ENCODE results near the gene SPON1. TPM values are rescaled to one million over a fixed set of nuclear protein-coding genes. Genes with fewer than 3 reads are reported as not detected.
"Not testable (repeated sequence)": the region's sequence is repeated elsewhere in the genome, so short reads cannot be mapped to it uniquely, and the experiment has no call there.

SPON1 gene
- total RNA-seq, 2 donors from 2014 or later, result 4.8 to 7.3 TPM

DNA sequence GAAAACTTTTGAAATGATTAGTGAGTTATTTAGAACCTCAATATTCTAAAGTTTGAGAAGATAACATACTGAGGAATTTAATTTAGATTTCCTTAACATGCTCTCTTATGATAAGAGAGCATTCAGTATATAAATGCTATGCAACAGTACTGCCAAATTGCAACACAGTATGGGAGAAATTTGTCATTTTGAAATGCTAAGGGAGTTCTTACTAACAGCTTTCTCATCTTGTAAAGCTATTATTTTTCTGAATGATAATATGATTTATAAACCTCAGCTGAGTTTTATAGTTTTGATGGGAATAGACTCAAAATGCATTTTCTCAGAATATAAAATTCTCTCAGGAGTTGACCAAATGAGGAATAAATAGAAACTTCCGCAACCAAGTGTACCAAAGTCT is 108.4 kb downstream of the SPON1 start:
- no peaks in the 10 kb centered on the region for H3K36me3 Mint-ChIP-seq (ENCODE audit: low read depth)

DNA sequence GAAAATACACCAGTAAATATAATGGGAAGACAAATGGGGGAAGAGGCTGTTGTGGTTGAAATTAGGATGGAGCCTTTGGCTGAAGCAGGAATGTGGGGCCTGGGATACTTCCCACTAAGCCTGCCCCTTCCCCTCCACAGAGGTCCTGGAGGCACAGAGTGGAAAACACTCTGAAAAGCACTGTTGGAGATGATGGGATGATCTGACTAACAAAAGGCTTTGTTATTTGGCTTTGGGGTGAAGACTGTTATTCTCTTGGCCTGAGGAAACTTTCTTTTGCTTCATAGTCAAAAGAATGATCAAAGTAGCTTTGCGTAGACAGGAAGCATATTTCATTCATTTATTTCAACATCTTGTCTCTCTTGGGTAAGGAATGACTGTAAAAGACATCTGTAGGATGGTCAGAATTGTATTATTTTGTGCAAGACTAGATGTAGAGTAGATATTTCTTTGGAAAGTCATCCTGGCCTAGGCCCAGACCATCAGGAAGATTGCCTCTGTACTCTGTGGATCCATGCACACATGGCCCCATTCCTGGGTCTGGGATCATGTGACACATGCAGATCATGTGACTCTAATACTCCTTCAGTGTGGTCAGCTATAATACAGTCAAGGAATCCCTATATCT is 111.4 kb downstream of the SPON1 start:
- Mint-ChIP-seq H3K36me3 (ENCODE audit: low read depth) (peaks cover 2% of the 10 kb centered on the region), H3K4me3 (peak overlapping the region; percentile 7), H3K27ac (peak overlapping the region; percentile 91), H3K4me1 (peaks cover 33% of the 10 kb centered on the region), H3K27me3 (no peaks in the 10 kb centered on the region)
- no peak for DNase-seq
- ATAC-seq, result no peak
- no peaks in the 10 kb centered on the region for H3K9me3 ChIP-seq (ENCODE audit: control insufficient read depth, low read length, poor library complexity, severe bottlenecking)

More for the DNA sequence above, 108.4 kb downstream of the SPON1 start:
- DNase-seq, result no peak
- no peak for ATAC-seq
- no peaks in the 10 kb centered on the region for H3K9me3 ChIP-seq (ENCODE audit: control insufficient read depth, low read length, poor library complexity, severe bottlenecking)
- Mint-ChIP-seq H3K4me1 (peaks cover 17% of the 10 kb centered on the region), H3K4me3 (no peak overlapping the region), H3K27me3 (no peaks in the 10 kb centered on the region), H3K27ac (no peak overlapping the region)

DNA sequence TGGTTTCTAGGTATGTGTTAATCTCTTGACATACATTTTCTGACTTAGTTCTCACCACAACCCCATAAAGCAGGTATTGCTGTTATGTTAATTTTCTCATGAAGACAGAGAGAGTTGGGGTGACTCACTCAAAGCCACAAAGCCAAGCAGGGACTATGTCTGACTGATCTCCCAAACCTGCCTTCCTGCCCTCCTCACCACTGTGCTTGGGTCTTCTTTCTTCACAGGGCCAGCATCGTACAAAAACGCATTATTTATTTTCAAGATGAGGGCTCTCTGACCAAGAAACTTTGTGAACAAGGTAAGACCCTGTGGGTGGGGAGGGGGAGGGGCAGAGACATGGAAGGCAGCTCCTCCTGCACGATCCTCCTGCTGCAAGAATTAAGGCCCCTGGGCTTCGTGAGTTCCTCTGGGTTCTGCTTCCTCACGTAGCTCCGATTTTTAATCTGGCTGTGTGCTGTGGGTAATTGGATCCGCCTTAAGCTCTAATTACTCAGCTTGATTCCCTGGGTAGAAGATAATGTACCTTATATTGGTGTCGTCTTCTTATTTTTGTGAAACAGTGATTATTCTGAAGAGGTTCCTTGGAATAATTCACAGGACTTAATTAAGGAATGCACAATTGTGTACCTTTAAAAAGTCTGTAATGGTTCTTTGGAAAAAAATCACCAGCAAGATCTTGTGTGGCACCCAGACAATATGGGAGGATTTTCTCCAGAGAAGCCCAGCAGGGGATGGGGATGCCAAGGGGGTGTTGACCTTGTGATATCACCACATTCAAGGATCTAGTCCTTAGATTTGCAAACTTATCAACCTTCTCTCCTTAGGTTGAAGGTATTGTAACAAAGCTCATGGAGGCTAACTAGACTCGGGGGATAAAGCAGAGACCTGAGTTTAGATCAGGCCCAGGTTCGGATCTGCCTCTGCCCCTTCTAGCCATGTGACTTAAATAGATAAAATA is 112.9 kb downstream of the SPON1 start:
- no peaks in the 10 kb centered on the region for H3K9me3 ChIP-seq (ENCODE audit: control insufficient read depth, low read length, poor library complexity, severe bottlenecking)
- ATAC-seq, result peak; percentile 97
- Mint-ChIP-seq H3K4me1 (peaks cover 40% of the 10 kb centered on the region), H3K27me3 (no peaks in the 10 kb centered on the region), H3K4me3 (peak overlapping the region; percentile 82), H3K36me3 (ENCODE audit: low read depth) (peaks cover 2% of the 10 kb centered on the region), H3K27ac (peak overlapping the region; percentile 91)
- DNase-seq, result peak in 2 of 3 donors; percentile 41 to 42

DNA sequence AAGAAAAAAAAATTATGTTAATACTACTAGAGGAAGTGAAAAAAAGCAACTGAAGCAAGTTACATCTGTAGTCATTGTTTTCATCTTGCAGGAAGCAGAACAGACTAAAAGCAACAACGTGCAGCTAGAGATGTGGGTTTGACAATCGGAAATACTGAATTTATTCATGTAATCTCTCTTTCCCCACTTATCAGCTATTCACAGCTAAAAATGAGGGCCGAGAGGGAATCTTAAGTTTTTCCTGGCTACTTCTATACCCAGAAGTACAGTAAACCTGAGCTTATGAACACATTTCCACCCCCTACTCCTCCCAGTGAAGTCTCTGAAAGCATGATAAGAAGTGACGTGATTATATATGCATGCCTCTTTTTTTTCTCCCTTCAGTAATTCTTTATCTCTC is 116.5 kb downstream of the SPON1 start:
- H3K9me3 ChIP-seq (ENCODE audit: control insufficient read depth, low read length, poor library complexity, severe bottlenecking), result no peaks in the 10 kb centered on the region
- ATAC-seq, result peak; percentile 39
- Mint-ChIP-seq H3K27me3 (no peaks in the 10 kb centered on the region), H3K27ac (peak overlapping the region; percentile 92), H3K4me3 (peak overlapping the region; percentile 67), H3K4me1 (peaks cover 37% of the 10 kb centered on the region), H3K36me3 (ENCODE audit: low read depth) (peaks cover 10% of the 10 kb centered on the region)
- no peak for DNase-seq

DNA sequence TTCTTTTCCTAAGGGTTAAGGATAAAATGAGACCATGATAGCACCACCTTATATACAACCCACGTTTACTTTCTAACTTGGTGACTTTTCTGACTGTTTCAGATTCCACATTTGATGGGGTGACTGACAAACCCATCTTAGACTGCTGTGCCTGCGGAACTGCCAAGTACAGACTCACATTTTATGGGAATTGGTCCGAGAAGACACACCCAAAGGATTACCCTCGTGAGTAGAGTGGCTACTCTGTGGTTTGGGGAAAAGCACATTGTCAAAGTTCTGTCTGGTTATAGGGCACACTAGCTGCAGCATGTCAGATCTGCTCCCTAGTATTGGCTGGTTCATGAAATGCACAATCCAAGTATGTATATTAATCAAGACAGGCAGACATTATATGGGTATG is 117.3 kb downstream of the SPON1 start:
- peak overlapping the region; percentile 92 for H3K27ac Mint-ChIP-seq
- peaks cover 36% of the 10 kb centered on the region for H3K4me1 Mint-ChIP-seq
- H3K4me3 Mint-ChIP-seq, result no peak overlapping the region
- H3K27me3 Mint-ChIP-seq, result no peaks in the 10 kb centered on the region
- H3K36me3 Mint-ChIP-seq (ENCODE audit: low read depth), result peaks cover 12% of the 10 kb centered on the region
- DNase-seq (no peak), ATAC-seq (no peak)
- H3K9me3 ChIP-seq (ENCODE audit: control insufficient read depth, low read length, poor library complexity, severe bottlenecking), result no peaks in the 10 kb centered on the region

DNA sequence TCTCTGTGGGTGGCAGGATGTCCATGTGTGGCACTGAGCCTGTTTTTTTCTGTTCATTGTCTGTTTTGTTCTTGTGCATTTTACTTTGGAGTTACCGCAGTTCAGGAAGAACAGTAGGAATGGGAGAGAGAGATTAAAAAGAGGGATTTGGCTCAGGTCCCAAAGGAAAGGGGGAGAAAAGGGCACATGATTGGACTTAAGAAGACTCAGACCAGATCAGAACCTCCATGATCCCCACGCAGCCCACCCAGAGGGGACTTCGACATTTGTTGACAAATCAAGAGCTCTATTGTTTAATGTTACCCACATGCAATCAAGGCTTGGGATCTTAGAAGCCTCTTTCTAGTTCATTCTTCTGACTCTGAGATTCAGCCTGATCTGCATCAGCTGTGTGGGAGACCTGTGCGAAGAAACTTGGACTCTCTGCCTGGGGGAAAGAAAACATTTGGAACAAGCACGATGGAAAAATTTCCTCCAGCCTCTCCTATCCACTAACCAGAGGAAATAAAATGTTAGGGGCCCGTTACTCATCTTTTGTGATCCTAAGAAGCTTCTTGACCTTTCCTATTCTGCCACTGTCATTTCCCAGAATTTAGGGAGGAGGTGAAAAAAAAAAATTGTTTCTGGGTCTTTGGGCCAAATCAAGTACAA is 119.2 kb downstream of the SPON1 start:
- Mint-ChIP-seq H3K27ac (no peak overlapping the region), H3K4me3 (no peak overlapping the region), H3K4me1 (peaks cover 28% of the 10 kb centered on the region), H3K27me3 (no peaks in the 10 kb centered on the region), H3K36me3 (ENCODE audit: low read depth) (peaks cover 12% of the 10 kb centered on the region)
- no peak for DNase-seq
- no peak for ATAC-seq
- H3K9me3 ChIP-seq (ENCODE audit: control insufficient read depth, low read length, poor library complexity, severe bottlenecking), result no peaks in the 10 kb centered on the region

DNA sequence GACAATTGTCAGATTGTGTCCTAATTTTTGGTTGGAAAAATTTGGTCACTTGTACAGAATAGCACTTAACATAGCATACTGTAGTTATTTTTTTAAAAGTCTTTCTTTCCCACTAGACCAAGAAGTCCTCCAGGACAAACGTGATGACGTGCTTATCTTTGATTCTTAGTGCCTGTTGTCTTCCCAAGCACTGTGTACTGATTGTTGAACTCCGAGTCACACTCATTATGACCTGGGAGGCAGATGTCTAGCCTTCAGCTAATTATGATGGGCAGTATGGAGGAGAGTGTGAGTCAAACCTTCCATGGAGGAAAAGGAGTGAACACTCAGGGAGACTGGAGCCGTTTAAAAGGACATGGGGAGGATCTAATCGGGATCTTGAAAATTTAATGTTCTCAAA is 119.8 kb downstream of the SPON1 start:
- H3K27ac Mint-ChIP-seq, result no peak overlapping the region
- H3K9me3 ChIP-seq (ENCODE audit: control insufficient read depth, low read length, poor library complexity, severe bottlenecking), result no peaks in the 10 kb centered on the region
- H3K4me3 Mint-ChIP-seq, result no peak overlapping the region
- peaks cover 26% of the 10 kb centered on the region for H3K4me1 Mint-ChIP-seq
- DNase-seq (no peak), ATAC-seq (no peak)
- peaks cover 13% of the 10 kb centered on the region for H3K36me3 Mint-ChIP-seq (ENCODE audit: low read depth)
- no peaks in the 10 kb centered on the region for H3K27me3 Mint-ChIP-seq

DNA sequence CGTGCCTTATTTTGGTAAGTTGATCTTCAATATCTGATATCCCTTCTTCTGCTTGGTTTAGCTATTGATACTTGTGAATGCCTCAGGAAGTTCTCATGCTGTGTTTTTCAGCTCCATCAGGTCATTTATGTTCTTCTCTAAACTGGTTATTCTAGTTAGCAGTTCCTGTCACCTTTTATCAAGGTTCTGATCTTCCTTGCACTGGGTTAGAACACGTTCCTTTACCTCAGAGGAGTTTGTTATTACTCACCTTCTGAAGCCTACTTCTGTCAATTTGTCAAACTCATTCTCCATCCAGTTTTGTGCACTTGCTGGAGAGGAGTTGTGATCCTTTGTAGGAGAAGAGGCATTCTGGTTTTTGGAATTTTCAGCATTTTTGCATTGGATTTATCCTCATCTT is 126.3 kb downstream of the SPON1 start:
- H3K4me3 Mint-ChIP-seq; H3K27ac Mint-ChIP-seq; ATAC-seq; H3K36me3 Mint-ChIP-seq (ENCODE audit: low read depth); H3K9me3 ChIP-seq (ENCODE audit: control insufficient read depth, low read length, poor library complexity, severe bottlenecking); DNase-seq; H3K27me3 Mint-ChIP-seq: not testable (repeated sequence)
- peaks cover 13% of the 10 kb centered on the region for H3K4me1 Mint-ChIP-seq

DNA sequence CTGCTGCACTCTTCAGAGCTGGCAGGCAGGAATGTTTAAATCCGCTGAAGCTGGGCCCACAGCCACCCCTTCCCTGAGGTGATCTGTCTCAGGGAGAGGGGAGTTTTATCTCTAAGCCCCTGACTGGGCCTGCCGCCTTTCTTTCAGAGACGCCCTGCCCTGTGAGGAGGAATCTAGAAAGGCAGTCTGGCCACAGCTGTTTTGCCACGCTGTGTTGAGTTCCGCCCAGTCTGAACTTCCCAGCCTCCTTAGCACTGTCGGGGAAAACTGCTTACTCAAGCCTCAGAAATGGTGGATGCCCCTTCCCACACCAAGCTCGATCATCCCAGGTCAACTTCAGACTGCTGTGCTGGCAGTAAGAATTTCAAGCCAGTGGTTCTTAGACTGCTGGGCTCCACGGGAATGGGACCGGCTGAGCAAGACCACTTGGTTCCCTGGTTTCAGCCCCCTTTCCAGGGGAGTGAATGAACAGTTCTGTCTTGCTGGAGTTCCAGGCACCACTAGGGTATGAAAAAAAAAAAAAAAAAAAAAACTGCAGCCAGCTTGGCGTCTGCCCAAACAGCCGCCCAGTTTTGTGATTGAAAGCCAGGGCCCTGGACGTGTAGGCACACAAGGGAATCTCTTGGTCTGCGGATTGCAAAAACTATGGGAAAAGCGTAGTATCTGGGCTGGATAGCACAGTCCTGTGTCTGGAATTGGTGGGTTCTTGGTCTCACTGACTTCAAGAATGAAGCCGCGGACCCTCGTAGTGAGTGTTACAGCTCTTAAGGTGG is 127.4 kb downstream of the SPON1 start:
- DNase-seq (no peak), ATAC-seq (no peak)
- peaks cover 4% of the 10 kb centered on the region for H3K36me3 Mint-ChIP-seq (ENCODE audit: low read depth)
- no peaks in the 10 kb centered on the region for H3K9me3 ChIP-seq (ENCODE audit: control insufficient read depth, low read length, poor library complexity, severe bottlenecking)
- peaks cover 17% of the 10 kb centered on the region for H3K4me1 Mint-ChIP-seq
- H3K27ac Mint-ChIP-seq, result no peak overlapping the region
- H3K4me3 Mint-ChIP-seq, result peak overlapping the region; percentile 63
- no peaks in the 10 kb centered on the region for H3K27me3 Mint-ChIP-seq

DNA sequence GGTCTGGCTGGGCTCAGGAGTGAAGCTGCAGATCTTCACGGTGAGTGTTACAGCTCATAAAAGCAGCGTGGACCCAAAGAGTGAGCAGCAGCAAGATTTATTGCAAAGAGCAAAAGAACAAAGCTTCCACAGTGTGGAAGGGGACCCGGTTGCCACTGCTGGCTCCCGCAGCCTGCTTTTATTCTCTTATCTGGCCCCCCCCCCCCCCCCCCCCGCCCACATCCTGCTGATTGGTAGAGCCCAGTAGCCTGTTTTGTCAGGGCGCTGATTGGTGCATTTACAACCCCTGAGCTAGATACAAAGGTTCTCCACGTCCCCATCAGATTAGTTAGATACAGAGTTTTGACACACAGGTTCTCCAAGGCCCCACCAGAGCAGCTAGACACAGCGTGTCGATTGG is 128.1 kb downstream of the SPON1 start:
- peak overlapping the region; percentile 63 for H3K4me3 Mint-ChIP-seq
- not testable (repeated sequence) for DNase-seq

DNA sequence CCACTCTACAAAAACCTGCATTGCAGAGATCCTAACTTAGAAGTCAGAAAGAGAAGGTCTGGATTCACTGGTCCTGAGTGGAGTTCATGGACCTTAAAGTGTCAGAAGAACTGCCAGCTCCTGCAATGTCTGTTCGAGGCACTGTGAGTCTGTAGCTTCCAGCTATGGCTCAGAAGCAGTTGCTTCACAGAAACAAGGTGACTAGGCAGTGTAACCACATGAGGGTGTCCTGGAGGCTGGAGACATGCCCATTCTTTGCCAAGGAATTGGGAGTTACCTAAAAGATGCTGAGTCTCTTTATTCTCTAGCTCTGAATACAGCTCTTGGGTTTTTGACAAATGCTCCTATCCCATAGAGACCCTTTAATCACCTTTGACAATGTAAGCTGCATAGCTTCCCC is 130.5 kb downstream of the SPON1 start:
- Mint-ChIP-seq H3K4me3 (no peak overlapping the region), H3K4me1 (peaks cover 16% of the 10 kb centered on the region), H3K36me3 (ENCODE audit: low read depth) (peaks cover 6% of the 10 kb centered on the region), H3K27ac (no peak overlapping the region), H3K27me3 (no peaks in the 10 kb centered on the region)
- H3K9me3 ChIP-seq (ENCODE audit: control insufficient read depth, low read length, poor library complexity, severe bottlenecking), result no peaks in the 10 kb centered on the region
- DNase-seq (no peak), ATAC-seq (no peak)

More for the DNA sequence above, 128.1 kb downstream of the SPON1 start:
- not testable (repeated sequence) for H3K9me3 ChIP-seq (ENCODE audit: control insufficient read depth, low read length, poor library complexity, severe bottlenecking); H3K27me3 Mint-ChIP-seq; ATAC-seq; H3K27ac Mint-ChIP-seq; H3K36me3 Mint-ChIP-seq (ENCODE audit: low read depth)
- H3K4me1 Mint-ChIP-seq, result peaks cover 16% of the 10 kb centered on the region

DNA sequence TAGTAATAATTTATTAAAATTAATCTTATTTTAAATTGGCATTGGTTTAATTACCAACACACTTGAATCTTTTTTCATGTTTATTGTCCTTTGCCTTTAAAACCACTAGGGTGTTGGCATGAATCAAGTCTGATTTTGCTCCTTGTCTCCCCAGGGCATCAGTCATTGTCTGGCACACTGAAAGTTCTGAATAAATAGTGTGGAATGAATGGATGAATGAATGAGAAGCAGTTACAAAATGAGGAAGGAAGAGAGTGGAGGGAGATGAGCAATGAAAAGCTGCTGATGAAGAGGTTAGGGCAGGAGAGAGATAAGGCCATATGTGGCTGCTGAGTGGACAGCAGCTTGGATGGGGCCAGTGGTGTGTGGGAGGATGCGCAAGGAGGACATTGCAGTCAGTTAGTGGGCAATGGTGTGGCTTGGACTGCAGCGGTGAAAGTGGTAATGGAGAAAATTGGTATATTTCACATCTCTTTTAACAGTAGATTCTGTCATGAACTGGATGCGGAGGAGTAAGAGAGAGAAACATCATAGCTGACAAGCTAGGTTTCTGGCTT is 132.0 kb downstream of the SPON1 start:
- ATAC-seq, result no peak
- no peak overlapping the region for H3K4me3 Mint-ChIP-seq
- no peak for DNase-seq
- H3K36me3 Mint-ChIP-seq (ENCODE audit: low read depth), result peaks cover 4% of the 10 kb centered on the region
- H3K9me3 ChIP-seq (ENCODE audit: control insufficient read depth, low read length, poor library complexity, severe bottlenecking), result no peaks in the 10 kb centered on the region
- H3K27me3 Mint-ChIP-seq, result no peaks in the 10 kb centered on the region
- H3K27ac Mint-ChIP-seq, result no peak overlapping the region
- peaks cover 14% of the 10 kb centered on the region for H3K4me1 Mint-ChIP-seq
